Astrocyte (in vitro differentiated cells and primary cell): Measurements from ENCODE around the gene GMFB.

Experiments
- CTCF ChIP-seq: IDR thresholded peaks from 2 replicates; pipeline ENCODE4 v1.5.1; 2011; ENCODE audit warnings: low read depth, mild to moderate bottlenecking, inconsistent platforms, low read length, moderate library complexity; ENCODE audit not compliant: insufficient read depth
- EZH2 ChIP-seq: IDR thresholded peaks from 2 replicates; pipeline ENCODE4 v1.6.1; 2012; ENCODE audit warnings: mild to moderate bottlenecking, low read length, inconsistent platforms; ENCODE audit not compliant: insufficient read depth

GRCh38 chr14:54480830-54481562 lies 7.8 kb downstream of the GMFB start:
- TF ChIP-seq EZH2 = no peak
- no peak for TF ChIP-seq CTCF
